GM23338 (cell line): ENCODE data around the gene TBPL1. TPM values are rescaled to one million over a fixed set of nuclear protein-coding genes. Genes with fewer than 3 reads are reported as not detected.

Experiments used
- ATAC-seq: fragments of 200-7000 bp; cut with Tn5 transposase; 3 replicates; pipeline ENCODE4 v1.9.1; 2020
- DNase-seq: peaks from one replicate; pipeline ENCODE4 v3.0.0-alpha.2; 2015; ENCODE audit warnings: low spot score
- H2AFZ ChIP-seq: fragments of 200-600 bp; sonication (generic); 2 replicates; pipeline ENCODE4 v1.8.0; 2016; ENCODE audit warnings: antibody characterized with exemption, mild to moderate bottlenecking, moderate library complexity
- H3F3A ChIP-seq: fragments of 200-600 bp; sonication (generic); replicated peaks from 2 replicates; pipeline ENCODE4 v1.8.0; 2017; ENCODE audit warnings: antibody characterized with exemption, mixed run types, low read depth
- H3K27ac ChIP-seq: fragments of 200-600 bp; sonication (generic); 2 replicates; pipeline ENCODE4 v1.6.1; 2016; ENCODE audit warnings: low read depth
- H3K27me3 ChIP-seq: fragments of 200-600 bp; sonication (generic); 2 replicates; pipeline ENCODE4 v1.8.0; 2016; ENCODE audit warnings: mild to moderate bottlenecking, mixed run types, moderate library complexity; ENCODE audit not compliant: insufficient read depth
- H3K36me3 ChIP-seq: fragments of 200-600 bp; sonication (generic); 2 replicates; pipeline ENCODE4 v1.8.0; 2016; ENCODE audit warnings: mild to moderate bottlenecking; ENCODE audit not compliant: insufficient read depth
- H3K4me1 ChIP-seq: fragments of 200-600 bp; sonication (generic); 2 replicates; pipeline ENCODE4 v1.8.0; 2016; ENCODE audit warnings: mild to moderate bottlenecking, moderate library complexity; ENCODE audit not compliant: insufficient read depth
- H3K4me2 ChIP-seq: fragments of 200-600 bp; sonication (generic); 2 replicates; pipeline ENCODE4 v1.7.1; 2017; ENCODE audit warnings: mixed run types
- H3K4me3 ChIP-seq: fragments of 200-600 bp; sonication (generic); 2 replicates; pipeline ENCODE4 v1.6.1; 2016; ENCODE audit warnings: mixed run types
- H3K79me2 ChIP-seq: fragments of 200-600 bp; sonication (generic); replicated peaks from 2 replicates; pipeline ENCODE4 v1.8.0; 2017; ENCODE audit warnings: mild to moderate bottlenecking; ENCODE audit not compliant: insufficient read depth
- H3K9me2 ChIP-seq: fragments of 200-600 bp; sonication (generic); 2 replicates; pipeline ENCODE4 v1.8.0; 2017; ENCODE audit not compliant: insufficient read depth
- H4K20me1 ChIP-seq: fragments of 200-600 bp; sonication (generic); replicated peaks from 2 replicates; pipeline ENCODE4 v1.8.0; 2017; ENCODE audit warnings: mild to moderate bottlenecking; ENCODE audit not compliant: insufficient read depth
- H3K27ac Mint-ChIP-seq: 2 replicates; pipeline ENCODE4 v1.8.0; 2020; ENCODE audit warnings: inconsistent platforms, mild to moderate bottlenecking, moderate library complexity, mixed read lengths
- H3K27me3 Mint-ChIP-seq: 3 replicates; pipeline ENCODE4 v1.8.0; 2022; ENCODE audit warnings: low read depth, mild to moderate bottlenecking, moderate library complexity, mixed read lengths, inconsistent platforms; ENCODE audit not compliant: insufficient read depth, poor library complexity
- H3K36me3 Mint-ChIP-seq: 3 replicates; pipeline ENCODE4 v1.8.0; 2021; ENCODE audit warnings: low read depth, mild to moderate bottlenecking, inconsistent platforms, moderate library complexity, mixed read lengths
- H3K4me1 Mint-ChIP-seq: 3 replicates; pipeline ENCODE4 v1.8.0; 2020; ENCODE audit warnings: mild to moderate bottlenecking, inconsistent platforms, mixed read lengths
- H3K4me3 Mint-ChIP-seq: 3 replicates; pipeline ENCODE4 v1.8.0; 2021; ENCODE audit warnings: moderate library complexity, mild to moderate bottlenecking, inconsistent platforms, mixed read lengths
- H3K9me3 Mint-ChIP-seq: 3 replicates; pipeline ENCODE4 v1.8.0; 2020; ENCODE audit warnings: moderate library complexity, mild to moderate bottlenecking, inconsistent platforms, mixed read lengths
- CREB1 ChIP-seq: fragments of 250-450 bp; sonication (Bioruptor Pico); IDR thresholded peaks from 2 replicates; pipeline ENCODE4 v1.5.0; 2020; ENCODE audit warnings: low read depth, mild to moderate bottlenecking, moderate library complexity
- EZH2 ChIP-seq: fragments of 200-600 bp; sonication (generic); IDR thresholded peaks from one replicate; pipeline ENCODE4 v1.8.0; 2017; ENCODE audit warnings: antibody characterized with exemption, mild to moderate bottlenecking, low read depth; ENCODE audit not compliant: unreplicated experiment
- EZH2phosphoT487 ChIP-seq: fragments of 200-600 bp; sonication (generic); IDR thresholded peaks from one replicate; pipeline ENCODE4 v1.8.1; 2018; ENCODE audit warnings: antibody characterized with exemption; ENCODE audit not compliant: unreplicated experiment
- JUNB ChIP-seq: IDR thresholded peaks from one replicate; pipeline ENCODE4 v1.6.1; 2016; ENCODE audit warnings: antibody characterized with exemption; ENCODE audit not compliant: unreplicated experiment
- NANOG ChIP-seq: IDR thresholded peaks from 2 replicates; pipeline ENCODE4 v1.6.1; 2016; ENCODE audit warnings: antibody characterized with exemption, borderline replicate concordance
- POLR2AphosphoS5 ChIP-seq: IDR thresholded peaks from 2 replicates; pipeline ENCODE4 v1.6.1; 2016; ENCODE audit warnings: antibody characterized with exemption, low read depth
- STAT1 ChIP-seq: IDR thresholded peaks from one replicate; pipeline ENCODE4 v1.6.1; 2016; ENCODE audit warnings: antibody characterized with exemption; ENCODE audit not compliant: unreplicated experiment
- ZNF114 ChIP-seq: fragments of 250-450 bp; sonication (Bioruptor Pico); IDR thresholded peaks from 2 replicates; pipeline ENCODE4 v1.5.0; 2020; ENCODE audit warnings: mild to moderate bottlenecking, moderate library complexity
- ZNF331 ChIP-seq: fragments of 250-450 bp; sonication (Bioruptor Pico); IDR thresholded peaks from 2 replicates; pipeline ENCODE4 v1.5.0; 2020; ENCODE audit warnings: low read depth, mild to moderate bottlenecking, moderate library complexity
- polyA plus RNA-seq: library from polyadenylated mRNA; unstranded; fragments of >200 nt; fragmentation: Nextera tagmentation; extraction: Ambion mirVana; gene quantifications from 2 replicates; pipeline ENCODE4 v1.2.1, GENCODE V29; 2016
- total RNA-seq: library from RNA; depleted of rRNA; stranded (reverse); fragments of >200 nt; shearing (Covaris generic); gene quantifications from 2 replicates; pipeline ENCODE4 v1.2.3, GENCODE V29; 2014
- TF ChIP-seq, protein P1 (sequence below), 2 experiments: fragments of 200-600 bp in 1 of 2; sonication (generic) in 1 of 2; conservative IDR thresholded peaks; 2 replicates each; pipeline versions ENCODE4 v1.5.1 to v1.6.1; 2016 to 2017; ENCODE audit warnings: antibody characterized with exemption in 2 of 2, low read depth in 2 of 2, mild to moderate bottlenecking in 2 of 2, moderate library complexity in 1 of 2
- TF ChIP-seq, protein P2 (sequence below): IDR thresholded peaks from one replicate; pipeline ENCODE4 v1.6.1; 2018; ENCODE audit warnings: antibody characterized with exemption; ENCODE audit not compliant: unreplicated experiment
- TF ChIP-seq, protein P3 (sequence below): fragments of 250-450 bp; sonication (Bioruptor Pico); IDR thresholded peaks from 2 replicates; pipeline ENCODE4 v1.5.0; 2020; ENCODE audit warnings: mild to moderate bottlenecking, moderate library complexity
- TF ChIP-seq, protein P4 (sequence below): IDR thresholded peaks from 2 replicates; pipeline ENCODE4 v1.6.1; 2016; ENCODE audit warnings: antibody characterized with exemption

TBPL1 gene
- total and polyA plus RNA-seq, 2 experiments from 2014 or later = 72.9 to 139 TPM

DNA sequence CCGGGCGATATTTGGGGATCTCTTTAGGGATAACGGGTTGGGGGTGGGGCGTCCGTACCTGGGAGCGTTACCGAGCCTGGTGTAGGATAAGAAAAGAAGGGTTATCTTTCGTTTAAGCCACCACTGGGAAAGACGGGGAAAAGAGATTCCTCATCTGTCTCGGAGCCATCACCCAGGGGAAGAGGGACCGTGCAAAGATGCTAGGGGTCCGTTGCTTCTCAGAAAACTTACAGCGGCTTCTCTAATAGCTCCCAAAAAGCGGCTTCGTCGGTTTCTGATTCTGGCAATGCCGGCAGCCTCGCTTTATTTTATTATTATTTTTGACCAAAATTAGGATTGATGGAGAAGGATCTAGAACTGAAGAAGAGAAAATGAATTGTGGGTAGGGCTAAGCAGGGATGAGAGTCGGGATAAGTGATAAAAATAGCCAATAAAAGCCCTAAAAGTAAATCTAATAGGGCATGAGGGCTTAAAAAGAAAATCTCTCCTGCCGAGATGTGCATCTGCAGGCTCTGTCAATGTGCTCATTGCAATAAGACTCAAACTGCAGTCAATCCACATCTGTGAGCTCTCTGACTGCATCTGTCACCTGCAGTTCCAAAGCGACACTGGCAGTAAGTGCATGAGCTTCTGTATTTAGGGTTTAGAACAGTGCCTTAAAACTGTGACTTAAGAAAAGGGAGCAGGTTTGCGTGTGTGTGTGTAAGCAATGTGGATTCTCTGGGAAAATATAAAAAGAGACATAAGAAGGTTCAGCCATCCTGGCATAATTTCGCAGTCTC is 801 bp downstream of the TBPL1 start:
- H4K20me1 ChIP-seq = peaks cover 20% of the 10 kb centered on the region
- no peaks in the 10 kb centered on the region for H3K36me3 ChIP-seq
- H3K79me2 ChIP-seq = peaks cover 54% of the 10 kb centered on the region
- no peaks in the 10 kb centered on the region for H3F3A ChIP-seq
- TF ChIP-seq EZH2phosphoT487 (no peak), CREB1 (no peak), POLR2AphosphoS5 (no peak), EZH2 (no peak), ZNF114 (no peak), STAT1 (no peak), ZNF331 (CRISPR knock-in tag) (no peak), NANOG (no peak), JUNB (no peak)
- TF ChIP-seq, protein P1, sequence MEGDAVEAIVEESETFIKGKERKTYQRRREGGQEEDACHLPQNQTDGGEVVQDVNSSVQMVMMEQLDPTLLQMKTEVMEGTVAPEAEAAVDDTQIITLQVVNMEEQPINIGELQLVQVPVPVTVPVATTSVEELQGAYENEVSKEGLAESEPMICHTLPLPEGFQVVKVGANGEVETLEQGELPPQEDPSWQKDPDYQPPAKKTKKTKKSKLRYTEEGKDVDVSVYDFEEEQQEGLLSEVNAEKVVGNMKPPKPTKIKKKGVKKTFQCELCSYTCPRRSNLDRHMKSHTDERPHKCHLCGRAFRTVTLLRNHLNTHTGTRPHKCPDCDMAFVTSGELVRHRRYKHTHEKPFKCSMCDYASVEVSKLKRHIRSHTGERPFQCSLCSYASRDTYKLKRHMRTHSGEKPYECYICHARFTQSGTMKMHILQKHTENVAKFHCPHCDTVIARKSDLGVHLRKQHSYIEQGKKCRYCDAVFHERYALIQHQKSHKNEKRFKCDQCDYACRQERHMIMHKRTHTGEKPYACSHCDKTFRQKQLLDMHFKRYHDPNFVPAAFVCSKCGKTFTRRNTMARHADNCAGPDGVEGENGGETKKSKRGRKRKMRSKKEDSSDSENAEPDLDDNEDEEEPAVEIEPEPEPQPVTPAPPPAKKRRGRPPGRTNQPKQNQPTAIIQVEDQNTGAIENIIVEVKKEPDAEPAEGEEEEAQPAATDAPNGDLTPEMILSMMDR (conservative IDR thresholded peaks at IDR 0.05; ENCODE audit: low read depth in 2 of 2) = no peak
- TF ChIP-seq, protein P2, sequence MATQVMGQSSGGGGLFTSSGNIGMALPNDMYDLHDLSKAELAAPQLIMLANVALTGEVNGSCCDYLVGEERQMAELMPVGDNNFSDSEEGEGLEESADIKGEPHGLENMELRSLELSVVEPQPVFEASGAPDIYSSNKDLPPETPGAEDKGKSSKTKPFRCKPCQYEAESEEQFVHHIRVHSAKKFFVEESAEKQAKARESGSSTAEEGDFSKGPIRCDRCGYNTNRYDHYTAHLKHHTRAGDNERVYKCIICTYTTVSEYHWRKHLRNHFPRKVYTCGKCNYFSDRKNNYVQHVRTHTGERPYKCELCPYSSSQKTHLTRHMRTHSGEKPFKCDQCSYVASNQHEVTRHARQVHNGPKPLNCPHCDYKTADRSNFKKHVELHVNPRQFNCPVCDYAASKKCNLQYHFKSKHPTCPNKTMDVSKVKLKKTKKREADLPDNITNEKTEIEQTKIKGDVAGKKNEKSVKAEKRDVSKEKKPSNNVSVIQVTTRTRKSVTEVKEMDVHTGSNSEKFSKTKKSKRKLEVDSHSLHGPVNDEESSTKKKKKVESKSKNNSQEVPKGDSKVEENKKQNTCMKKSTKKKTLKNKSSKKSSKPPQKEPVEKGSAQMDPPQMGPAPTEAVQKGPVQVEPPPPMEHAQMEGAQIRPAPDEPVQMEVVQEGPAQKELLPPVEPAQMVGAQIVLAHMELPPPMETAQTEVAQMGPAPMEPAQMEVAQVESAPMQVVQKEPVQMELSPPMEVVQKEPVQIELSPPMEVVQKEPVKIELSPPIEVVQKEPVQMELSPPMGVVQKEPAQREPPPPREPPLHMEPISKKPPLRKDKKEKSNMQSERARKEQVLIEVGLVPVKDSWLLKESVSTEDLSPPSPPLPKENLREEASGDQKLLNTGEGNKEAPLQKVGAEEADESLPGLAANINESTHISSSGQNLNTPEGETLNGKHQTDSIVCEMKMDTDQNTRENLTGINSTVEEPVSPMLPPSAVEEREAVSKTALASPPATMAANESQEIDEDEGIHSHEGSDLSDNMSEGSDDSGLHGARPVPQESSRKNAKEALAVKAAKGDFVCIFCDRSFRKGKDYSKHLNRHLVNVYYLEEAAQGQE = no peak
- TF ChIP-seq, protein P3, sequence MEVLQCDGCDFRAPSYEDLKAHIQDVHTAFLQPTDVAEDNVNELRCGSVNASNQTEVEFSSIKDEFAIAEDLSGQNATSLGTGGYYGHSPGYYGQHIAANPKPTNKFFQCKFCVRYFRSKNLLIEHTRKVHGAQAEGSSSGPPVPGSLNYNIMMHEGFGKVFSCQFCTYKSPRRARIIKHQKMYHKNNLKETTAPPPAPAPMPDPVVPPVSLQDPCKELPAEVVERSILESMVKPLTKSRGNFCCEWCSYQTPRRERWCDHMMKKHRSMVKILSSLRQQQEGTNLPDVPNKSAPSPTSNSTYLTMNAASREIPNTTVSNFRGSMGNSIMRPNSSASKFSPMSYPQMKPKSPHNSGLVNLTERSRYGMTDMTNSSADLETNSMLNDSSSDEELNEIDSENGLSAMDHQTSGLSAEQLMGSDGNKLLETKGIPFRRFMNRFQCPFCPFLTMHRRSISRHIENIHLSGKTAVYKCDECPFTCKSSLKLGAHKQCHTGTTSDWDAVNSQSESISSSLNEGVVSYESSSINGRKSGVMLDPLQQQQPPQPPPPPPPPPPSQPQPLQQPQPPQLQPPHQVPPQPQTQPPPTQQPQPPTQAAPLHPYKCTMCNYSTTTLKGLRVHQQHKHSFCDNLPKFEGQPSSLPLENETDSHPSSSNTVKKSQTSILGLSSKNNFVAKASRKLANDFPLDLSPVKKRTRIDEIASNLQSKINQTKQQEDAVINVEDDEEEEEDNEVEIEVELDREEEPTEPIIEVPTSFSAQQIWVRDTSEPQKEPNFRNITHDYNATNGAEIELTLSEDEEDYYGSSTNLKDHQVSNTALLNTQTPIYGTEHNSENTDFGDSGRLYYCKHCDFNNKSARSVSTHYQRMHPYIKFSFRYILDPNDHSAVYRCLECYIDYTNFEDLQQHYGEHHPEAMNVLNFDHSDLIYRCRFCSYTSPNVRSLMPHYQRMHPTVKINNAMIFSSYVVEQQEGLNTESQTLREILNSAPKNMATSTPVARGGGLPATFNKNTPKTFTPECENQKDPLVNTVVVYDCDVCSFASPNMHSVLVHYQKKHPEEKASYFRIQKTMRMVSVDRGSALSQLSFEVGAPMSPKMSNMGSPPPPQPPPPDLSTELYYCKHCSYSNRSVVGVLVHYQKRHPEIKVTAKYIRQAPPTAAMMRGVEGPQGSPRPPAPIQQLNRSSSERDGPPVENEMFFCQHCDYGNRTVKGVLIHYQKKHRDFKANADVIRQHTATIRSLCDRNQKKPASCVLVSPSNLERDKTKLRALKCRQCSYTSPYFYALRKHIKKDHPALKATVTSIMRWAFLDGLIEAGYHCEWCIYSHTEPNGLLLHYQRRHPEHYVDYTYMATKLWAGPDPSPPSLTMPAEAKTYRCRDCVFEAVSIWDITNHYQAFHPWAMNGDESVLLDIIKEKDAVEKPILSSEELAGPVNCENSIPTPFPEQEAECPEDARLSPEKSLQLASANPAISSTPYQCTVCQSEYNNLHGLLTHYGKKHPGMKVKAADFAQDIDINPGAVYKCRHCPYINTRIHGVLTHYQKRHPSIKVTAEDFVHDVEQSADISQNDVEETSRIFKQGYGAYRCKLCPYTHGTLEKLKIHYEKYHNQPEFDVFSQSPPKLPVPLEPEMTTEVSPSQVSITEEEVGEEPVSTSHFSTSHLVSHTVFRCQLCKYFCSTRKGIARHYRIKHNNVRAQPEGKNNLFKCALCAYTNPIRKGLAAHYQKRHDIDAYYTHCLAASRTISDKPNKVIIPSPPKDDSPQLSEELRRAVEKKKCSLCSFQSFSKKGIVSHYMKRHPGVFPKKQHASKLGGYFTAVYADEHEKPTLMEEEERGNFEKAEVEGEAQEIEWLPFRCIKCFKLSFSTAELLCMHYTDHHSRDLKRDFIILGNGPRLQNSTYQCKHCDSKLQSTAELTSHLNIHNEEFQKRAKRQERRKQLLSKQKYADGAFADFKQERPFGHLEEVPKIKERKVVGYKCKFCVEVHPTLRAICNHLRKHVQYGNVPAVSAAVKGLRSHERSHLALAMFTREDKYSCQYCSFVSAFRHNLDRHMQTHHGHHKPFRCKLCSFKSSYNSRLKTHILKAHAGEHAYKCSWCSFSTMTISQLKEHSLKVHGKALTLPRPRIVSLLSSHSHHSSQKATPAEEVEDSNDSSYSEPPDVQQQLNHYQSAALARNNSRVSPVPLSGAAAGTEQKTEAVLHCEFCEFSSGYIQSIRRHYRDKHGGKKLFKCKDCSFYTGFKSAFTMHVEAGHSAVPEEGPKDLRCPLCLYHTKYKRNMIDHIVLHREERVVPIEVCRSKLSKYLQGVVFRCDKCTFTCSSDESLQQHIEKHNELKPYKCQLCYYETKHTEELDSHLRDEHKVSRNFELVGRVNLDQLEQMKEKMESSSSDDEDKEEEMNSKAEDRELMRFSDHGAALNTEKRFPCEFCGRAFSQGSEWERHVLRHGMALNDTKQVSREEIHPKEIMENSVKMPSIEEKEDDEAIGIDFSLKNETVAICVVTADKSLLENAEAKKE (CRISPR knock-in tag) = no peak
- TF ChIP-seq, protein P4, sequence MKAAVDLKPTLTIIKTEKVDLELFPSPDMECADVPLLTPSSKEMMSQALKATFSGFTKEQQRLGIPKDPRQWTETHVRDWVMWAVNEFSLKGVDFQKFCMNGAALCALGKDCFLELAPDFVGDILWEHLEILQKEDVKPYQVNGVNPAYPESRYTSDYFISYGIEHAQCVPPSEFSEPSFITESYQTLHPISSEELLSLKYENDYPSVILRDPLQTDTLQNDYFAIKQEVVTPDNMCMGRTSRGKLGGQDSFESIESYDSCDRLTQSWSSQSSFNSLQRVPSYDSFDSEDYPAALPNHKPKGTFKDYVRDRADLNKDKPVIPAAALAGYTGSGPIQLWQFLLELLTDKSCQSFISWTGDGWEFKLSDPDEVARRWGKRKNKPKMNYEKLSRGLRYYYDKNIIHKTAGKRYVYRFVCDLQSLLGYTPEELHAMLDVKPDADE = no peak
- H3K4me3 ChIP-seq = peak overlapping the region; percentile 57
- Mint-ChIP-seq H3K4me1 (peaks cover 34% of the 10 kb centered on the region), H3K9me3 (no peaks in the 10 kb centered on the region), H3K27me3 (peaks cover 9% of the 10 kb centered on the region), H3K36me3 (no peaks in the 10 kb centered on the region), H3K4me3 (peak overlapping the region; percentile 98), H3K27ac (peak overlapping the region; percentile 84)
- DNase-seq (peak; percentile 34), ATAC-seq (peak; percentile 18)
- H3K4me1 ChIP-seq = peaks cover 23% of the 10 kb centered on the region
- H3K9me2 ChIP-seq = no peaks in the 10 kb centered on the region
- H3K4me2 ChIP-seq = peak overlapping the region; percentile 92
- no peaks in the 10 kb centered on the region for H3K27me3 ChIP-seq
- no peak overlapping the region; the same call in 1 of the 2 replicates for H3K27ac ChIP-seq
- no peak overlapping the region for H2AFZ ChIP-seq
